Endothelial cell of umbilical vein (primary cell): ENCODE data around the gene ATG14.
A peak's percentile ranks its signal among the peaks of the same experiment; 100 is the strongest.

Source experiments
- EZH2 ChIP-seq: IDR thresholded peaks from 2 replicates; pipeline ENCODE4 v1.6.1; 2012; ENCODE audit warnings: borderline replicate concordance, low read depth, mild to moderate bottlenecking, moderate library complexity, low read length, inconsistent platforms; ENCODE audit not compliant: severe bottlenecking
- MYC ChIP-seq: IDR thresholded peaks from one replicate; pipeline ENCODE4 v1.6.1; 2011; ENCODE audit warnings: mild to moderate bottlenecking, low read depth, low read length
- POLR2A ChIP-seq: IDR thresholded peaks from 2 replicates; pipeline ENCODE4 v1.6.1; 2012; ENCODE audit warnings: low read depth, mild to moderate bottlenecking, control low read depth, low read length
- POLR2AphosphoS5 ChIP-seq: IDR thresholded peaks from 2 replicates; pipeline ENCODE4 v1.6.1; 2012; ENCODE audit warnings: low read depth, mild to moderate bottlenecking, control low read depth, low read length, moderate library complexity; ENCODE audit not compliant: insufficient read depth
- TF ChIP-seq, protein P1 (sequence below), 2 donors: IDR thresholded peaks; 1 replicate in 1 of 2; 2 replicates in 1 of 2; pipeline ENCODE4 v1.5.1; 2011; ENCODE audit warnings: low read length in 2 of 2, mild to moderate bottlenecking in 2 of 2, moderate library complexity in 2 of 2, control low read depth in 1 of 2, inconsistent platforms in 1 of 2, low read depth in 1 of 2; ENCODE audit not compliant: insufficient read depth in 1 of 2; ENCODE audit errors: extremely low read depth in 1 of 2
- TF ChIP-seq, protein P2 (sequence below): IDR thresholded peaks from 2 replicates; pipeline ENCODE4 v1.6.1; 2011; ENCODE audit not compliant: insufficient read depth, insufficient read length

DNA sequence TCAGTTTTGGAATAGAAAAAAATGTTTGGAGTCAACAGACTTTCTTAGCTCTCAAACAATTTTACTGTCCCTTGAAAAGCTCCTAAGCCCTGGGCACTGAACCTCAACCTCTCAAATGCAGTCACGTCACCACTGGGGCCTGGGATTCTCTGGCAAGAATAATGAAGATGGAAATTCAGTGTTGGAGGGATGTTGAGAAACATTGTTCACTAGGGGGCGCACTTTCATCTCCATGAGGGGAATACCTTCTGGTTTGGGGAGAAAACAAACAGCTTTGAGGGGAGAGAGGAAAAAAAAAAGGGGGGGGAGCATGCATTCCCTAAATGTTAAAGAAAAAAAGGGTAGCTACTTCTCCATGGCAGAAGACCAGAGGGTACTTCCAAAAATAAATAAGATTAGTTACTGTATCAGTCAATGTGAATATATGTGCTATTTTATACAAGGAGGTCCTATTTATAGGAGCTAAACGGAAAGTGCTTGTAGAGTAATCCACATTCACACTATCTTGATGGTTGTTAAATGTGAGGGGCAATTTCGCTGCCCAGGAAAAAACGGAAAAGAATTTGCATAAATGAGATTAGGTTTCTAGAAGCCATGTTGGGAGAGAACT is 34.6 kb upstream of the ATG14 start:
- TF ChIP-seq, protein P1, sequence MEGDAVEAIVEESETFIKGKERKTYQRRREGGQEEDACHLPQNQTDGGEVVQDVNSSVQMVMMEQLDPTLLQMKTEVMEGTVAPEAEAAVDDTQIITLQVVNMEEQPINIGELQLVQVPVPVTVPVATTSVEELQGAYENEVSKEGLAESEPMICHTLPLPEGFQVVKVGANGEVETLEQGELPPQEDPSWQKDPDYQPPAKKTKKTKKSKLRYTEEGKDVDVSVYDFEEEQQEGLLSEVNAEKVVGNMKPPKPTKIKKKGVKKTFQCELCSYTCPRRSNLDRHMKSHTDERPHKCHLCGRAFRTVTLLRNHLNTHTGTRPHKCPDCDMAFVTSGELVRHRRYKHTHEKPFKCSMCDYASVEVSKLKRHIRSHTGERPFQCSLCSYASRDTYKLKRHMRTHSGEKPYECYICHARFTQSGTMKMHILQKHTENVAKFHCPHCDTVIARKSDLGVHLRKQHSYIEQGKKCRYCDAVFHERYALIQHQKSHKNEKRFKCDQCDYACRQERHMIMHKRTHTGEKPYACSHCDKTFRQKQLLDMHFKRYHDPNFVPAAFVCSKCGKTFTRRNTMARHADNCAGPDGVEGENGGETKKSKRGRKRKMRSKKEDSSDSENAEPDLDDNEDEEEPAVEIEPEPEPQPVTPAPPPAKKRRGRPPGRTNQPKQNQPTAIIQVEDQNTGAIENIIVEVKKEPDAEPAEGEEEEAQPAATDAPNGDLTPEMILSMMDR (IDR thresholded peaks at IDR 0.05; ENCODE audit: extremely low read depth in 1 of 2, insufficient read depth in 1 of 2, low read depth in 1 of 2, low read length in 2 of 2) = peak; percentile 58 to 65
- TF ChIP-seq EZH2 = no peak
- TF ChIP-seq POLR2AphosphoS5 = no peak
- TF ChIP-seq, protein P2, sequence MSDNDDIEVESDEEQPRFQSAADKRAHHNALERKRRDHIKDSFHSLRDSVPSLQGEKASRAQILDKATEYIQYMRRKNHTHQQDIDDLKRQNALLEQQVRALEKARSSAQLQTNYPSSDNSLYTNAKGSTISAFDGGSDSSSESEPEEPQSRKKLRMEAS = no peak
- TF ChIP-seq POLR2A = no peak
- TF ChIP-seq MYC = no peak
